Stimulated activated CD4-positive, alpha-beta T cell treated with anti-CD3 and anti-CD28 coated beads, Interleukin-1b, Interleukin-23, amount 100 ng/mL, for 24 hours (primary cell): ENCODE results near the gene ARHGAP5.

Experiments
- DNase-seq, 4 experiments: peaks; one replicate each; pipeline ENCODE4 v3.0.0-alpha.2; 2020; ENCODE audit warnings: low read depth in 4 of 4, low spot score in 1 of 4

ARHGAP5 gene

DNA sequence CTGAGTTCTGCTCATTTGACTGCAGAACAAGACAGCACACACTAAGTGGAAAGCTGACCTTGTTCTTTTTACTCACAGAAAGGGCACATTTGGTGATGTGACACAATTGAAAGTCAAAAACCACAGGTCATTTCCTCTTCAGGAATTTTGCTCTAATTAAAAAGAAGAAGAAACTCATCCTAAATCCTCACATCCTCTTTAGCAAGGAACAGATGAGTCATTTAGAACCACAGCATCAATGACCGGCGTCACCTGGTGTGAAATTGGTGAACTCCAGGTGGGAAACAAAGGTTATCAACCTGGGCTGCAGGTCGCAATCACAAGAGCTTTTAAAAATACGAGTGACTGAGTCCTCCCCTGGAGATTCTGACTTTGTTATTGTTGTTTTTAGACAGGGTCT, 128.9 kb downstream of the ARHGAP5 start:
- DNase-seq: no peak

DNA sequence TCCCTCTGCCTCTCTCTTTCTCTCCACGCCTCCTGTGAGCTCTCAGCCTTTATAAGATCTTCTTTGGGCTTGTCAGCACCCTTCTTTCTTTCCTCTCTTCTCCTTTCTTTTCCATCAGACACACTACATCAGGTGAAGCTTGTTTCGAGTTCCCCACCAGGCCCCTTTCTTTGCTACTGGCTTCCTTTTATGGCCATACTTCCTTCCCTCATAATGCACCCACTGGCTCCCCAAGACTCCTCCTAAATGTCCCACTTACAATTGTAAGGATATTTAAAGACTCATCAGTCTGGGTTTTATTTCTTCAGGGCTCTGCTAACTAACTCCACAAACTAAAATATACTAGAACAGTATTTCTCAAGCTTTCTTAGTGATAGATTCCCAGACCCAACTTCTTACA, 129.4 kb downstream of the ARHGAP5 start:
- DNase-seq: no peak

- DNase-seq: no peak
Observed at GRCh38 chr14:32208490-32208889, 131.4 kb downstream of the ARHGAP5 start.
